Panc1 (cell line): ENCODE data around the gene SCGB1D1.

ENCODE experiments used
- TF ChIP-seq, protein P1 (sequence below): fragments of 450-650 bp; IDR thresholded peaks from 2 replicates; pipeline ENCODE4 v1.5.1; 2017; ENCODE audit warnings: mild to moderate bottlenecking
- TF ChIP-seq, protein P2 (sequence below), 2 experiments: IDR thresholded peaks; 2 replicates each; pipeline ENCODE4 v1.6.1; 2011 to 2012; ENCODE audit warnings: low read depth in 2 of 2, control low read depth in 1 of 2, low read length in 1 of 2, mild to moderate bottlenecking in 1 of 2, moderate library complexity in 1 of 2; ENCODE audit not compliant: insufficient read depth in 1 of 2

DNA sequence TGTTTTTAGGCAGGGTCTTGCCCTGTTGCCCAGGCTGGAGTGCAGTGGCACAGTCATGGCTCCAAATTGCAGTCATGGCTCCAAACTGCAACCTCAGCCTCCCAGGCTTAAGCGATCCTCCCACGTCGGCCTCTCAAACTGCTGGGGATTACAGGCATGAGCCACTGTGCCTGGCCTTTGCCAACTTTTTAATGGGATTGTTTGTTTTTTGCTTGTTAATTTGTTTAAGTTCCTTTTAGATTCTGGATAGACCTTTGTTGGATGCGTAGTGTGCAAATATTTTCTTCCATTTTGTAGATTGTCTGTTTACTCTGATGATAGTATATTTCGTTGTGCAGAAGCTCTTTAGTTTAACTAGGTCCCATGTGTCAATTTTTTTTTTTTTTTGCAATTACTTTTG lies 10.0 kb upstream of the SCGB1D1 start:
- TF ChIP-seq, protein P1, sequence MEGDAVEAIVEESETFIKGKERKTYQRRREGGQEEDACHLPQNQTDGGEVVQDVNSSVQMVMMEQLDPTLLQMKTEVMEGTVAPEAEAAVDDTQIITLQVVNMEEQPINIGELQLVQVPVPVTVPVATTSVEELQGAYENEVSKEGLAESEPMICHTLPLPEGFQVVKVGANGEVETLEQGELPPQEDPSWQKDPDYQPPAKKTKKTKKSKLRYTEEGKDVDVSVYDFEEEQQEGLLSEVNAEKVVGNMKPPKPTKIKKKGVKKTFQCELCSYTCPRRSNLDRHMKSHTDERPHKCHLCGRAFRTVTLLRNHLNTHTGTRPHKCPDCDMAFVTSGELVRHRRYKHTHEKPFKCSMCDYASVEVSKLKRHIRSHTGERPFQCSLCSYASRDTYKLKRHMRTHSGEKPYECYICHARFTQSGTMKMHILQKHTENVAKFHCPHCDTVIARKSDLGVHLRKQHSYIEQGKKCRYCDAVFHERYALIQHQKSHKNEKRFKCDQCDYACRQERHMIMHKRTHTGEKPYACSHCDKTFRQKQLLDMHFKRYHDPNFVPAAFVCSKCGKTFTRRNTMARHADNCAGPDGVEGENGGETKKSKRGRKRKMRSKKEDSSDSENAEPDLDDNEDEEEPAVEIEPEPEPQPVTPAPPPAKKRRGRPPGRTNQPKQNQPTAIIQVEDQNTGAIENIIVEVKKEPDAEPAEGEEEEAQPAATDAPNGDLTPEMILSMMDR = no peak
- TF ChIP-seq, protein P2, sequence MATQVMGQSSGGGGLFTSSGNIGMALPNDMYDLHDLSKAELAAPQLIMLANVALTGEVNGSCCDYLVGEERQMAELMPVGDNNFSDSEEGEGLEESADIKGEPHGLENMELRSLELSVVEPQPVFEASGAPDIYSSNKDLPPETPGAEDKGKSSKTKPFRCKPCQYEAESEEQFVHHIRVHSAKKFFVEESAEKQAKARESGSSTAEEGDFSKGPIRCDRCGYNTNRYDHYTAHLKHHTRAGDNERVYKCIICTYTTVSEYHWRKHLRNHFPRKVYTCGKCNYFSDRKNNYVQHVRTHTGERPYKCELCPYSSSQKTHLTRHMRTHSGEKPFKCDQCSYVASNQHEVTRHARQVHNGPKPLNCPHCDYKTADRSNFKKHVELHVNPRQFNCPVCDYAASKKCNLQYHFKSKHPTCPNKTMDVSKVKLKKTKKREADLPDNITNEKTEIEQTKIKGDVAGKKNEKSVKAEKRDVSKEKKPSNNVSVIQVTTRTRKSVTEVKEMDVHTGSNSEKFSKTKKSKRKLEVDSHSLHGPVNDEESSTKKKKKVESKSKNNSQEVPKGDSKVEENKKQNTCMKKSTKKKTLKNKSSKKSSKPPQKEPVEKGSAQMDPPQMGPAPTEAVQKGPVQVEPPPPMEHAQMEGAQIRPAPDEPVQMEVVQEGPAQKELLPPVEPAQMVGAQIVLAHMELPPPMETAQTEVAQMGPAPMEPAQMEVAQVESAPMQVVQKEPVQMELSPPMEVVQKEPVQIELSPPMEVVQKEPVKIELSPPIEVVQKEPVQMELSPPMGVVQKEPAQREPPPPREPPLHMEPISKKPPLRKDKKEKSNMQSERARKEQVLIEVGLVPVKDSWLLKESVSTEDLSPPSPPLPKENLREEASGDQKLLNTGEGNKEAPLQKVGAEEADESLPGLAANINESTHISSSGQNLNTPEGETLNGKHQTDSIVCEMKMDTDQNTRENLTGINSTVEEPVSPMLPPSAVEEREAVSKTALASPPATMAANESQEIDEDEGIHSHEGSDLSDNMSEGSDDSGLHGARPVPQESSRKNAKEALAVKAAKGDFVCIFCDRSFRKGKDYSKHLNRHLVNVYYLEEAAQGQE (IDR thresholded peaks at IDR 0.05; ENCODE audit: insufficient read depth in 1 of 2, low read depth in 2 of 2, low read length in 1 of 2) = no peak
